Epithelial cell of proximal tubule (primary cell): ENCODE data around the gene APOM. TPM values are rescaled to one million over a fixed set of nuclear protein-coding genes. Genes with fewer than 3 reads are reported as not detected.

ENCODE experiments used
- DNase-seq: peaks from one replicate; pipeline ENCODE4 v3.0.0-alpha.2; 2011; ENCODE audit warnings: low read depth
- H3K4me3 ChIP-seq: 2 replicates; pipeline ENCODE4 v1.5.1; 2011; ENCODE audit warnings: low read depth, mild to moderate bottlenecking, low read length
- total RNA-seq: library from RNA; depleted of rRNA; stranded (reverse); fragments of >200 nt; gene quantifications from 2 replicates; pipeline ENCODE4 v1.2.3, GENCODE V29; 2015
- TF ChIP-seq, protein P1 (sequence below): conservative IDR thresholded peaks from 2 replicates; pipeline ENCODE4 v1.5.1; 2012; ENCODE audit warnings: low read depth, mild to moderate bottlenecking, low read length

APOM gene
- total RNA-seq, 1 donor from 2014 or later, result 0.81 TPM

DNA sequence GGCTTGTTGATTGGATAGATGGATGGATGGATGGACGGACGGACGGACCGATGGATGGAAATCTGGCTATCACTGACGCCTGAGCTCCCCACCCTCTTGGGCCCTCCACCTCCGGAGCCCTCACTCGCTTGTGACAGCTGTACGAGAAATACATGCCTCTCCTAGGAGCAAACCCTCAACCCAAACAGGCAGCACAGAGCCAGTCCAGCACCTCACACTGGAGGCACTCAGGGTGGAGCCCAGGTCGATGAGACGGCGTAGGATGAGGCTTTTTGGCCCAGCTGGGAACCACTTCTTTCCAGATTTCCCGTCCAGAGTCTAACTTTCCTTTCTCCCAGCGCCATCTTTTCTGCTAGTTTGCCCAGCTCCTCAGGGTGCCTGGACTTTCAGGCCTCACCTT is 27.9 kb downstream of the APOM start:
- H3K4me3 ChIP-seq, result no peak overlapping the region
- no peak for DNase-seq
- TF ChIP-seq, protein P1, sequence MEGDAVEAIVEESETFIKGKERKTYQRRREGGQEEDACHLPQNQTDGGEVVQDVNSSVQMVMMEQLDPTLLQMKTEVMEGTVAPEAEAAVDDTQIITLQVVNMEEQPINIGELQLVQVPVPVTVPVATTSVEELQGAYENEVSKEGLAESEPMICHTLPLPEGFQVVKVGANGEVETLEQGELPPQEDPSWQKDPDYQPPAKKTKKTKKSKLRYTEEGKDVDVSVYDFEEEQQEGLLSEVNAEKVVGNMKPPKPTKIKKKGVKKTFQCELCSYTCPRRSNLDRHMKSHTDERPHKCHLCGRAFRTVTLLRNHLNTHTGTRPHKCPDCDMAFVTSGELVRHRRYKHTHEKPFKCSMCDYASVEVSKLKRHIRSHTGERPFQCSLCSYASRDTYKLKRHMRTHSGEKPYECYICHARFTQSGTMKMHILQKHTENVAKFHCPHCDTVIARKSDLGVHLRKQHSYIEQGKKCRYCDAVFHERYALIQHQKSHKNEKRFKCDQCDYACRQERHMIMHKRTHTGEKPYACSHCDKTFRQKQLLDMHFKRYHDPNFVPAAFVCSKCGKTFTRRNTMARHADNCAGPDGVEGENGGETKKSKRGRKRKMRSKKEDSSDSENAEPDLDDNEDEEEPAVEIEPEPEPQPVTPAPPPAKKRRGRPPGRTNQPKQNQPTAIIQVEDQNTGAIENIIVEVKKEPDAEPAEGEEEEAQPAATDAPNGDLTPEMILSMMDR, result no peak

- DNase-seq, result no peak
- TF ChIP-seq, protein P1, result no peak
- H3K4me3 ChIP-seq, result no peak overlapping the region
Observed at GRCh38 chr6:31686483-31686882, 30.8 kb downstream of the APOM start.

DNA sequence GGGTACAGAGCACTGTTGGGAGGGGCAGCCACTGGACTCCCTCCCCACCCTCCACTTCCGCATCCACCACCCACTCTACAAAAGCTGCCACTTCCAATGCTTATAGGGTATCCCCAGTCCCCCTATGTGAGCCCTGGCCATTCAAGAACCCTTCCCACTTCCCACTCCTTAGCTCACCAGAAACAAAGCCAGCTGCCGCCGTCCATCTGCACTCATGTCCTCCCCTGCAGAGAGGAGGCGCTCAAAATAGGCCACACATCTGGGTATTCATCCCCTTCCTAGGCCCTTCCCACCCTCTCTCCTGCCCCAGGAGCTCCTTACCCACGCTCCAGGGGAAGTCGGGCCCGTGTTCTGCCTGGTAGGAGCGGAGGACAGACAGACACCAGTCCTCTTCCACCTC is 31.6 kb downstream of the APOM start:
- no peak overlapping the region for H3K4me3 ChIP-seq
- DNase-seq, result no peak
- TF ChIP-seq, protein P1, result no peak

GRCh38 chr6:31687860-31688693 is 32.4 kb downstream of the APOM start:
- H3K4me3 ChIP-seq, result no peak overlapping the region
- TF ChIP-seq, protein P1, result no peak
- no peak for DNase-seq

DNA sequence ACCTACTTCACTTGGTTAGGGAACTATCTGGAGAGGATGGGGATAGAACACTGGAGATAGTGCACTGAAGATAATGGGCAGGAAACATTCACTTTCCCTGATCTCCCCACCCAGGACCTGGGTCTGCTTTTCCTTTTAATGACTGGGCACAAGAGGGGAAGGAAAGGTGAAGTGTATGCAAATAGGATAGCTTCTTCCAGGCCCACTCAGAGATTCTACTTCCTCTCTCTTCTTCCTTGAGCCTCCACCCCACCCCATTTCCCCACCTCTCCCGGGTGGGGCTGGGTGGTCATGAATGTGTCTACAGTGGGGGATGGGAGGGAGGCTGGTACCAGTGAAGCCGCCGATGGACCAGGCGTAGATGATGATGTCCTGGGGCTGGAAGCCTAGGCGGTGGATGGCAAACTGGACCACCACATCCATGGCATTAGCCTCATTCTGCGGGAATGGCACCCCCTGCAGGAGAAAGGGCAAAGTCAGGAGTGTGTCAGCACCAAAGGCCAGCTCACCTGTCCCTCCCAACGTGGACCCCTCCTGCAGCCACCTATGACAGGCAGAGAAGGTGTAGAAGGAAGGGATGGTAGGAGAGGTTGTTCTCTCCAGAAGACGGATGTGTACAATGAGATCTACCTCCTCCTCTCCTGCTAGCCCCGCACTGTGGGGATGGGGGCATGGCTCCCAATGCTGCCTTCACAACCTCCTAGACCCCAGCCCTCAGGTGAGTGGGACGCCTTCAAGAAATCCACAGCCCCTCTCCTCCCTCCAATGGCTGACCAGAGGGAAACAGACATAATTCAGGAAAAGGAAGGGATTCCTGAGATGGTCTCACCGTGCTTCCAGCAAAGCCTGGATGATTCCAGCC is 33.8 kb downstream of the APOM start:
- H3K4me3 ChIP-seq, result no peak overlapping the region
- TF ChIP-seq, protein P1, result peak; percentile 67
- no peak for DNase-seq

- no peak for DNase-seq
- TF ChIP-seq, protein P1, result no peak
- H3K4me3 ChIP-seq, result no peak overlapping the region
Observed at GRCh38 chr6:31690231-31691077, 34.8 kb downstream of the APOM start.
